Measurements from ENCODE around the gene EMC9.

EMC9 gene

GRCh38 chr14:24164518-24164991, 23.2 kb upstream of the EMC9 start:
- no peaks in the 10 kb centered on the region for H3K9me3 ChIP-seq (ENCODE audit: control insufficient read depth, insufficient read depth, low read length)
- peaks cover 3% of the 10 kb centered on the region for H3K36me3 ChIP-seq (ENCODE audit: insufficient read depth, low read length)
- peaks cover 5% of the 10 kb centered on the region; the same call in 1 of the 2 replicates for H3K4me1 ChIP-seq (ENCODE audit: insufficient read depth, low read length)
- no peak overlapping the region for H3K9ac ChIP-seq (ENCODE audit: low read depth, low read length)

- no peak overlapping the region for H3K9ac ChIP-seq (ENCODE audit: low read depth, low read length)
- H3K9me3 ChIP-seq (ENCODE audit: control insufficient read depth, insufficient read depth, low read length), result no peaks in the 10 kb centered on the region
- H3K36me3 ChIP-seq (ENCODE audit: insufficient read depth, low read length), result peaks cover 13% of the 10 kb centered on the region
- H3K4me1 ChIP-seq (ENCODE audit: insufficient read depth, low read length), result peaks cover 5% of the 10 kb centered on the region; the same call in 1 of the 2 replicates
These were observed 20.7 kb upstream of the EMC9 start for GRCh38 chr14:24162093-24162492.

GRCh38 chr14:24160850-24161804, 19.7 kb upstream of the EMC9 start, which contains the start of gene IRF9:
TSS of gene IRF9 (plus strand) at chr14:24161265. CDS start at chr14:24162145, 880 bp downstream.
- Histone ChIP-seq H3K36me3 (ENCODE audit: insufficient read depth, low read length) (peaks cover 16% of the 10 kb centered on the region), H3K4me1 (ENCODE audit: insufficient read depth, low read length) (peaks cover 5% of the 10 kb centered on the region; the same call in 1 of the 2 replicates)

GRCh38 chr14:24160499-24160849, 19.1 kb upstream of the EMC9 start:
- peaks cover 20% of the 10 kb centered on the region for H3K36me3 ChIP-seq (ENCODE audit: insufficient read depth, low read length)
- H3K4me1 ChIP-seq (ENCODE audit: insufficient read depth, low read length), result peaks cover 5% of the 10 kb centered on the region; the same call in 1 of the 2 replicates
- no peaks in the 10 kb centered on the region for H3K9me3 ChIP-seq (ENCODE audit: control insufficient read depth, insufficient read depth, low read length)
- H3K9ac ChIP-seq (ENCODE audit: low read depth, low read length), result no peak overlapping the region

More at GRCh38 chr14:24160850-24161804, 19.7 kb upstream of the EMC9 start, which contains the start of gene IRF9:
- no peaks in the 10 kb centered on the region for H3K9me3 ChIP-seq (ENCODE audit: control insufficient read depth, insufficient read depth, low read length)
- peak within 1 kb of the TSS; percentile 49 for H3K9ac ChIP-seq (ENCODE audit: low read depth, low read length)

- H3K36me3 ChIP-seq (ENCODE audit: insufficient read depth, low read length), result peaks cover 20% of the 10 kb centered on the region
- peaks cover 5% of the 10 kb centered on the region; the same call in 1 of the 2 replicates for H3K4me1 ChIP-seq (ENCODE audit: insufficient read depth, low read length)
- no peaks in the 10 kb centered on the region for H3K9me3 ChIP-seq (ENCODE audit: control insufficient read depth, insufficient read depth, low read length)
- H3K9ac ChIP-seq (ENCODE audit: low read depth, low read length), result no peak overlapping the region
These were observed 18.5 kb upstream of the EMC9 start for GRCh38 chr14:24159777-24160498.

- H3K4me1 ChIP-seq (ENCODE audit: insufficient read depth, low read length), result peaks cover 5% of the 10 kb centered on the region; the same call in 1 of the 2 replicates
- H3K9ac ChIP-seq (ENCODE audit: low read depth, low read length), result no peak overlapping the region
- H3K9me3 ChIP-seq (ENCODE audit: control insufficient read depth, insufficient read depth, low read length), result no peaks in the 10 kb centered on the region
- H3K36me3 ChIP-seq (ENCODE audit: insufficient read depth, low read length), result peaks cover 24% of the 10 kb centered on the region
These were observed 15.9 kb upstream of the EMC9 start for GRCh38 chr14:24157331-24157730.

GRCh38 chr14:24156840-24157239, 15.4 kb upstream of the EMC9 start:
- Histone ChIP-seq H3K9me3 (ENCODE audit: control insufficient read depth, insufficient read depth, low read length) (no peaks in the 10 kb centered on the region), H3K9ac (ENCODE audit: low read depth, low read length) (no peak overlapping the region), H3K4me1 (ENCODE audit: insufficient read depth, low read length) (peaks cover 3% of the 10 kb centered on the region; the same call in 1 of the 2 replicates), H3K36me3 (ENCODE audit: insufficient read depth, low read length) (peaks cover 25% of the 10 kb centered on the region)

- Histone ChIP-seq H3K9me3 (ENCODE audit: control insufficient read depth, insufficient read depth, low read length) (no peaks in the 10 kb centered on the region), H3K9ac (ENCODE audit: low read depth, low read length) (no peak overlapping the region), H3K36me3 (ENCODE audit: insufficient read depth, low read length) (peaks cover 27% of the 10 kb centered on the region), H3K4me1 (ENCODE audit: insufficient read depth, low read length) (no peaks in the 10 kb centered on the region)
These were observed 13.7 kb upstream of the EMC9 start for GRCh38 chr14:24155100-24155499.

- Histone ChIP-seq H3K9me3 (ENCODE audit: control insufficient read depth, insufficient read depth, low read length) (no peaks in the 10 kb centered on the region), H3K9ac (ENCODE audit: low read depth, low read length) (no peak overlapping the region), H3K36me3 (ENCODE audit: insufficient read depth, low read length) (peaks cover 15% of the 10 kb centered on the region), H3K4me1 (ENCODE audit: insufficient read depth, low read length) (peaks cover 6% of the 10 kb centered on the region; the same call in 1 of the 2 replicates)
These were observed 10.2 kb upstream of the EMC9 start for GRCh38 chr14:24151404-24152080.

- H3K9ac ChIP-seq (ENCODE audit: low read depth, low read length), result no peak overlapping the region
- H3K4me1 ChIP-seq (ENCODE audit: insufficient read depth, low read length), result peaks cover 6% of the 10 kb centered on the region; the same call in 1 of the 2 replicates
- no peaks in the 10 kb centered on the region for H3K9me3 ChIP-seq (ENCODE audit: control insufficient read depth, insufficient read depth, low read length)
- peaks cover 15% of the 10 kb centered on the region for H3K36me3 ChIP-seq (ENCODE audit: insufficient read depth, low read length)
These were observed 9.6 kb upstream of the EMC9 start for GRCh38 chr14:24150993-24151392.

- Histone ChIP-seq H3K36me3 (ENCODE audit: insufficient read depth, low read length) (peaks cover 11% of the 10 kb centered on the region), H3K4me1 (ENCODE audit: insufficient read depth, low read length) (peaks cover 6% of the 10 kb centered on the region; the same call in 1 of the 2 replicates), H3K9ac (ENCODE audit: low read depth, low read length) (no peak overlapping the region), H3K9me3 (ENCODE audit: control insufficient read depth, insufficient read depth, low read length) (no peaks in the 10 kb centered on the region)
These were observed 9.2 kb upstream of the EMC9 start for GRCh38 chr14:24150567-24150966.

GRCh38 chr14:24150061-24150460, 8.7 kb upstream of the EMC9 start:
- Histone ChIP-seq H3K4me1 (ENCODE audit: insufficient read depth, low read length) (peaks cover 6% of the 10 kb centered on the region; the same call in 1 of the 2 replicates), H3K36me3 (ENCODE audit: insufficient read depth, low read length) (peaks cover 11% of the 10 kb centered on the region), H3K9ac (ENCODE audit: low read depth, low read length) (no peak overlapping the region), H3K9me3 (ENCODE audit: control insufficient read depth, insufficient read depth, low read length) (no peaks in the 10 kb centered on the region)

- Histone ChIP-seq H3K4me1 (ENCODE audit: insufficient read depth, low read length) (peaks cover 6% of the 10 kb centered on the region; the same call in 1 of the 2 replicates), H3K36me3 (ENCODE audit: insufficient read depth, low read length) (peaks cover 7% of the 10 kb centered on the region), H3K9me3 (ENCODE audit: control insufficient read depth, insufficient read depth, low read length) (no peaks in the 10 kb centered on the region), H3K9ac (ENCODE audit: low read depth, low read length) (no peak overlapping the region)
These were observed 8.0 kb upstream of the EMC9 start for GRCh38 chr14:24149302-24149969.
